ENCODE results near the gene PTPRQ. TPM values are rescaled to one million over a fixed set of nuclear protein-coding genes. Genes with fewer than 3 reads are reported as not detected.

The PTPRQ gene
- total and polyA plus RNA-seq, 2 experiments from 2014 or later = 0.11 to 0.18 TPM

DNA sequence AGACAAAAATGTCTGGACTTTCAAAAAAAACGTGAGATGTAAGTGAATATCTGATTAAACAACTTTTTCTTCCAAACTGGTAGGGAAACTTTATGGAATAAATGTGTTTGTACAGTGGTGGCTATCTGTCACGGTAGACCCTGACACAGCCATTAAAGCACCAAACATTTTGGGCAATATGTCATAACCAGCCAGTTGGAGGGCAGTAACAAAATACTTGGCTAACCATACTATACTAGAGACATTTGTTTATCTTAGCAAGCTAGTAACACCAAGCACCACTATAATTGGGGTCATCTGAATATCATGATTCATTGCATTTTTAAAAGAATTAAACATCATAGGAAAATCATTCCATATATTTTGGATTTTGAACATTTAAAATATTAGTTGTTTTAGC, 257.4 kb downstream of the PTPRQ start:
- Histone ChIP-seq H3K4me3 (no peak overlapping the region), H3K9me3 (ENCODE audit: low read depth) (no peaks in the 10 kb centered on the region), H4K20me1 (ENCODE audit: insufficient read depth) (no peaks in the 10 kb centered on the region), H3K27ac (no peak overlapping the region), H3K4me1 (ENCODE audit: insufficient read depth) (peaks cover 19% of the 10 kb centered on the region), H3K79me2 (ENCODE audit: insufficient read depth) (no peaks in the 10 kb centered on the region), H3K27me3 (replicated peaks; ENCODE audit: insufficient read depth) (no peaks in the 10 kb centered on the region), H3K4me2 (ENCODE audit: unreplicated experiment) (no peak overlapping the region), H3F3A (ENCODE audit: insufficient read depth) (peaks cover 15% of the 10 kb centered on the region; the same call in 1 of the 2 replicates), H3K9ac (no peak overlapping the region), H3K36me3 (ENCODE audit: low read depth) (no peaks in the 10 kb centered on the region), H2AFZ (peak overlapping the region; percentile 20; the same call in 1 of the 2 replicates), H3K9me2 (ENCODE audit: insufficient read depth) (no peaks in the 10 kb centered on the region)
- DNase-seq = peak; percentile 5
- in situ Hi-C loops (cut with MboI) = no loop called here
- WGBS, 2 experiments (ENCODE audit: low coverage in 1 of 2, low lambda C conversion rate in 2 of 2, missing lambda C conversion rate in 2 of 2) = 7 to 11% methylated on average over 2 of the region's 2 CpGs
- TF ChIP-seq EZH2 (IDR thresholded peaks at IDR 0.05; ENCODE audit: insufficient read depth, poor library complexity, severe bottlenecking) (no peak), EZH2phosphoT487 (IDR thresholded peaks at IDR 0.05; ENCODE audit: insufficient read depth, low read depth) (no peak)

DNA sequence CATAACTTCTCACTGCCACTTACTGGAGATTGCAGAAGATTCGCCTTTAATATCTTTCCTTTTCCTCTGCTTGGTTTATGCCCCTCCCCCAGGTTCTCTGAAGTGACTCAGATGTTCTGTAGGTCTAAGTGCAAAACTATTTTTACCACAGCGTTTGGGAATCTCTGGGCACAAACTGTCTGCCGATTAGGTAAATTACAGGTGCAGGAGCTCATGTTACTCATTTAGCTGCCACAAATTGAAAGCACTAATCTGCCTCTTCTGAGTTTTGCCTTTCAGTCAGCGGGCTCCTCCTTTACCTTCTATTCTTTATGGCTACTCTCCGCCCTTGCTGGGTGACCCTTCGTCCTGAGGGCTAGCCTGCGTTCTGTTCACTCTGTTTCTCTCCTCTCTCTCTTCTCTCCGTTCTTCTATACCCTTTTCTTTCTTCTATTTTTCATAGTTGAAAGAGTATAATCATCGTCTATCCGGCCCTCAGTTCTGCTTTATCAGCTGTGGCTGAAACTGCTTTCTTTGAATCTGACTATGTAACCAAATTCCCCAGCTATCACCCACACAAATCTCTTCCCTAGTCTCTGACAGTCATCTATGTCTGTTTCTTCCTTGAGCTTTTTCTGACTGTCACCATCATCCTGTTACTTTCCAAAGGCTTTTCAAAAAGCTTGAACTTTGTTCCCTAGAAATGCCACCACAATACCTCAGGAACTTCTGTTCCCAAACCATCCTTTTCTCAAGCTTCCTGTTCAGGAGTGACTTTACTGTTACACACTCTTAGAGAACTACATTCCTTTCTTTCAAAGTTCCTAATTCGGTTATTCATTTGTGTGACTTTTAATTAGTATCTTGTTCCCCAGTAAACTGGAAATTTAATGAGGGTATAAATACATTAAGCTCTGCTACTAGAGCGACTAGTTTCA, 259.1 kb downstream of the PTPRQ start:
- Histone ChIP-seq H3K4me3 (peak overlapping the region; percentile 58), H3K36me3 (ENCODE audit: low read depth) (no peaks in the 10 kb centered on the region), H3K4me1 (ENCODE audit: insufficient read depth) (peaks cover 16% of the 10 kb centered on the region), H3K9ac (peak overlapping the region; percentile 37; the same call in 1 of the 2 replicates), H3K9me3 (ENCODE audit: low read depth) (no peaks in the 10 kb centered on the region), H4K20me1 (ENCODE audit: insufficient read depth) (no peaks in the 10 kb centered on the region), H2AFZ (peak overlapping the region; percentile 80), H3K27me3 (replicated peaks; ENCODE audit: insufficient read depth) (no peaks in the 10 kb centered on the region), H3K27ac (peak overlapping the region; percentile 34), H3F3A (ENCODE audit: insufficient read depth) (peaks cover 15% of the 10 kb centered on the region; the same call in 1 of the 2 replicates), H3K4me2 (ENCODE audit: unreplicated experiment) (peak overlapping the region; percentile 88), H3K9me2 (ENCODE audit: insufficient read depth) (no peaks in the 10 kb centered on the region), H3K79me2 (ENCODE audit: insufficient read depth) (no peaks in the 10 kb centered on the region)
- in situ Hi-C loops (cut with MboI) = no loop called here
- peak; percentile 82 for DNase-seq
- 47 to 49% methylated on average over 12 of the region's 12 CpGs for WGBS, 2 experiments (ENCODE audit: low coverage in 1 of 2, low lambda C conversion rate in 2 of 2, missing lambda C conversion rate in 2 of 2)
- TF ChIP-seq EZH2phosphoT487 (IDR thresholded peaks at IDR 0.05; ENCODE audit: insufficient read depth, low read depth) (no peak), EZH2 (IDR thresholded peaks at IDR 0.05; ENCODE audit: insufficient read depth, poor library complexity, severe bottlenecking) (no peak)

DNA sequence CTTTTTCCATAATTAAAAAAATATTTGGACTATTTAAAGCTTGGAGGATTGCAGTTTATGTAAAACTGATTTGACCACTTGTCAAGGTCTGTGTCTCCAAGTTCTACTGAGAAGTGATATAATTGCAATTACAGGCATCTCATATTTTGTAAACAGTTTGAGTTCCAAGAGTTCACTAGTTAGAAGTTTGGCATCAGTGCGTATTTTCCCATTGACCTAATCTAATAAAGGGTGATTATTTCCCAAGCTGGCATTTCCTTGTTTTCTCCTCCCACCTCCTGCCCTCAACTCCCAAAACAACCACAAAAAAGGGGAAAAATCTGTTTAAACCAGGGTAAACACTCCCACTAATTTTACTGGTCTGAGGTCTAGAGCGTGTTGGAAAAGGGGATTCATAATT, 260.4 kb downstream of the PTPRQ start:
- WGBS, 2 experiments (ENCODE audit: low coverage in 1 of 2, low lambda C conversion rate in 2 of 2, missing lambda C conversion rate in 2 of 2) = 65% methylated on average over 2 of the region's 2 CpGs

DNA sequence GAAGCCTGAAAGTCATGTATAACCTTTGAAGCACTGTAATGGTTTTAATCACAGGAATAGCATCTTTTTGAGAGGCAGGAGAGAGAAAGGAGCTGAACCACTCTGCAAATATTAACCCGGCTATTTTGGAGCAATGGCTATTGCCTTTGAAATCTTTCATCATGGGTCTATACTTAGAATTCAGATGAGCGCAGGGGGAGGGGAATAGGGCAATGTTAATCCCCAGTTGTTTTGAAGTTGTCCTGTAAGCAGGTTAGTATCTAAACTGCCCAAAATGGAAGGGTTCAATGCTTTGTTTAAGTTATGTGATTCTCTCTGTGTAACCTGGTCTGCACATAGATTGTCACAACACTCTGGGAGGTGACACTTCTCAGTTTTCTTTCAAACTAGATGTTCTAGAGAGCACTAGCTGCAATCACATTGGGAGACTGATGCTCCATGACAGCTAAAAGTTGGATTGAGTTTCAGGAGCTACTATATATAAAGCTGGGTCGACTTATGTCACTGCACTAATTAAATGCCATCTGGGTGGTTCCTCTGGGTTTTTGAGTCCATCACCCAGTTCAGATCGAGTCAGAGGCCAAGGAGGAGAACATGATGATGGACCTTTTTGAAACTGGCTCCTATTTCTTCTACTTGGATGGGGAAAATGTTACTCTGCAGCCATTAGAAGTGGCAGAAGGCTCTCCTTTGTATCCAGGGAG, 263.2 kb downstream of the PTPRQ start, which contains the start of gene MYF6:
MYF6 (plus strand) TSS at position 509 of the 704 bp plus-strand sequence; CDS start at position 595, 86 bp downstream.
- no peak within 1 kb of the TSS for H3K27ac ChIP-seq
- H3K9me2 ChIP-seq (ENCODE audit: insufficient read depth) = no peaks in the 10 kb centered on the region
- no peak within 1 kb of the TSS for H3K4me2 ChIP-seq (ENCODE audit: unreplicated experiment)
- peaks cover 13% of the 10 kb centered on the region for H3K4me1 ChIP-seq (ENCODE audit: insufficient read depth)
- no peaks in the 10 kb centered on the region for H3K79me2 ChIP-seq (ENCODE audit: insufficient read depth)
- no peaks in the 10 kb centered on the region for H3K9me3 ChIP-seq (ENCODE audit: low read depth)
- DNase-seq = no peak
- H4K20me1 ChIP-seq (ENCODE audit: insufficient read depth) = no peaks in the 10 kb centered on the region
- H2AFZ ChIP-seq = no peak within 1 kb of the TSS
- in situ Hi-C loops (cut with MboI) = no loop called here
- no peaks in the 10 kb centered on the region for H3K36me3 ChIP-seq (ENCODE audit: low read depth)
- H3K9ac ChIP-seq = no peak within 1 kb of the TSS
- no peak for TF ChIP-seq EZH2 (IDR thresholded peaks at IDR 0.05; ENCODE audit: insufficient read depth, poor library complexity, severe bottlenecking)
- TF ChIP-seq EZH2phosphoT487 (IDR thresholded peaks at IDR 0.05; ENCODE audit: insufficient read depth, low read depth) = no peak
- peaks cover 14% of the 10 kb centered on the region; the same call in 1 of the 2 replicates for H3F3A ChIP-seq (ENCODE audit: insufficient read depth)
- no peaks in the 10 kb centered on the region for H3K27me3 ChIP-seq (replicated peaks; ENCODE audit: insufficient read depth)
- 67 to 73% methylated on average over 4 of the region's 4 CpGs for WGBS, 2 experiments (ENCODE audit: low coverage in 1 of 2, low lambda C conversion rate in 2 of 2, missing lambda C conversion rate in 2 of 2)
- no peak within 1 kb of the TSS for H3K4me3 ChIP-seq

More for the DNA sequence above, 260.4 kb downstream of the PTPRQ start:
- Histone ChIP-seq H3K4me1 (ENCODE audit: insufficient read depth) (peaks cover 15% of the 10 kb centered on the region), H3K36me3 (ENCODE audit: low read depth) (no peaks in the 10 kb centered on the region), H3K9me2 (ENCODE audit: insufficient read depth) (no peaks in the 10 kb centered on the region), H3K27ac (no peak overlapping the region), H3K9me3 (ENCODE audit: low read depth) (no peaks in the 10 kb centered on the region), H4K20me1 (ENCODE audit: insufficient read depth) (no peaks in the 10 kb centered on the region), H3K4me2 (ENCODE audit: unreplicated experiment) (no peak overlapping the region), H3K4me3 (no peak overlapping the region), H3K79me2 (ENCODE audit: insufficient read depth) (no peaks in the 10 kb centered on the region), H2AFZ (no peak overlapping the region), H3K27me3 (replicated peaks; ENCODE audit: insufficient read depth) (no peaks in the 10 kb centered on the region), H3F3A (ENCODE audit: insufficient read depth) (peaks cover 15% of the 10 kb centered on the region; the same call in 1 of the 2 replicates), H3K9ac (no peak overlapping the region)
- in situ Hi-C loops (cut with MboI) = no loop called here
- TF ChIP-seq EZH2 (IDR thresholded peaks at IDR 0.05; ENCODE audit: insufficient read depth, poor library complexity, severe bottlenecking) (no peak), EZH2phosphoT487 (IDR thresholded peaks at IDR 0.05; ENCODE audit: insufficient read depth, low read depth) (no peak)
- no peak for DNase-seq

Measured in GM23248 (cell line).